Upper lobe of right lung (tissue), 1 donor: ENCODE data around the gene MAPK7. TPM values are rescaled to one million over a fixed set of nuclear protein-coding genes. Genes with fewer than 3 reads are reported as not detected.
A peak's percentile ranks its signal among the peaks of the same experiment; 100 is the strongest.

Experiments
- ATAC-seq: fragments of 200-7000 bp; cut with Tn5 transposase; one replicate; pipeline ENCODE4 v1.9.1; 2020; ENCODE audit warnings: mild to moderate bottlenecking, moderate library complexity
- DNase-seq: peaks from one replicate; pipeline ENCODE4 v3.0.0-alpha.2; 2020
- H3K27ac ChIP-seq: fragments of 200-600 bp; one replicate; pipeline ENCODE4 v1.8.0; 2022
- H3K27me3 ChIP-seq: fragments of 200-600 bp; one replicate; pipeline ENCODE4 v1.8.0; 2022; ENCODE audit warnings: mild to moderate bottlenecking
- H3K36me3 ChIP-seq: fragments of 200-600 bp; one replicate; pipeline ENCODE4 v1.8.0; 2022
- H3K4me1 ChIP-seq: fragments of 200-600 bp; one replicate; pipeline ENCODE4 v1.8.0; 2022
- H3K4me3 ChIP-seq: fragments of 200-600 bp; one replicate; pipeline ENCODE4 v1.8.0; 2022; ENCODE audit warnings: mild to moderate bottlenecking
- H3K9me3 ChIP-seq: fragments of 200-600 bp; one replicate; pipeline ENCODE4 v1.8.0; 2022
- intact Hi-C: fragments of 100-400 bp; cut with DNase I; formaldehyde crosslinking; loops from one replicate; pipeline ENCODE4 v1.11.0; 2022
- total RNA-seq: library from RNA; stranded (reverse); fragmentation: NEBNext Ultra II Directional; extraction: Animal tissue kit (Norgen Biotek cat#: 25700); gene quantifications from one replicate; pipeline ENCODE4 v1.2.1, GENCODE V29; 2021
- TF ChIP-seq, protein P1 (sequence below): fragments of 200-600 bp; IDR thresholded peaks from one replicate; pipeline ENCODE4 v1.8.0; 2022; ENCODE audit warnings: antibody characterized with exemption
- donor health status: DM: no; HTN: yes; CAD: no; lungs with severe emphysema.

Gene MAPK7
- total RNA-seq, 1 donor from 2014 or later: 25.7 TPM

- ATAC-seq (no peak), DNase-seq (peak; percentile 63)
- intact Hi-C loops: no loop called here
- Histone ChIP-seq H3K9me3 (no peaks in the 10 kb centered on the region), H3K27ac (no peak overlapping the region), H3K36me3 (no peaks in the 10 kb centered on the region), H3K4me1 (peaks cover 4% of the 10 kb centered on the region), H3K27me3 (no peaks in the 10 kb centered on the region), H3K4me3 (no peak overlapping the region)
- TF ChIP-seq, protein P1, sequence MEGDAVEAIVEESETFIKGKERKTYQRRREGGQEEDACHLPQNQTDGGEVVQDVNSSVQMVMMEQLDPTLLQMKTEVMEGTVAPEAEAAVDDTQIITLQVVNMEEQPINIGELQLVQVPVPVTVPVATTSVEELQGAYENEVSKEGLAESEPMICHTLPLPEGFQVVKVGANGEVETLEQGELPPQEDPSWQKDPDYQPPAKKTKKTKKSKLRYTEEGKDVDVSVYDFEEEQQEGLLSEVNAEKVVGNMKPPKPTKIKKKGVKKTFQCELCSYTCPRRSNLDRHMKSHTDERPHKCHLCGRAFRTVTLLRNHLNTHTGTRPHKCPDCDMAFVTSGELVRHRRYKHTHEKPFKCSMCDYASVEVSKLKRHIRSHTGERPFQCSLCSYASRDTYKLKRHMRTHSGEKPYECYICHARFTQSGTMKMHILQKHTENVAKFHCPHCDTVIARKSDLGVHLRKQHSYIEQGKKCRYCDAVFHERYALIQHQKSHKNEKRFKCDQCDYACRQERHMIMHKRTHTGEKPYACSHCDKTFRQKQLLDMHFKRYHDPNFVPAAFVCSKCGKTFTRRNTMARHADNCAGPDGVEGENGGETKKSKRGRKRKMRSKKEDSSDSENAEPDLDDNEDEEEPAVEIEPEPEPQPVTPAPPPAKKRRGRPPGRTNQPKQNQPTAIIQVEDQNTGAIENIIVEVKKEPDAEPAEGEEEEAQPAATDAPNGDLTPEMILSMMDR: no peak
Measured at GRCh38 chr17:19344311-19345066, 33.8 kb upstream of the MAPK7 start.

DNA sequence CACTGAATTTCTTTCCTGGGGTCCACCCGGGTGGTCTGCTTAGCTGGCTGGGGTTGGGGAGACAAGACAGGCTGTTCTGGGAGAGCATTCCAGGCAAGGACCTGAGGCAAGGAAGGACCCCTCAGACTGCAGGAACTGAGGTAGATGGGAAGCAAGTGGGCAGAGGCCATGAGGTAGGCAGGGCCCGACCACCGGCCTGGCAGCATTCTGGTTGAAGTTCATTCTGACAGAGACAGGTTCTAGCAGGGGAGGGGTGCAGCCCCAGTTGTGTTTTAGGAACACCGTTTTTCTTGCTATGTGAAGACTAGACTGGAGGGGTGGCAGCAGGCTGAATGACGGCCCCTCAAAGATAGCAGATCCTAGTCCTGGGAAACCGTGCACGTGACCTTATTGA, 33.2 kb upstream of the MAPK7 start:
- peaks cover 4% of the 10 kb centered on the region for H3K4me1 ChIP-seq
- no peak overlapping the region for H3K27ac ChIP-seq
- intact Hi-C loops: no loop called here
- no peaks in the 10 kb centered on the region for H3K27me3 ChIP-seq
- DNase-seq (peak; percentile 48), ATAC-seq (no peak)
- TF ChIP-seq, protein P1: no peak
- H3K9me3 ChIP-seq: no peaks in the 10 kb centered on the region
- H3K36me3 ChIP-seq: no peaks in the 10 kb centered on the region
- no peak overlapping the region for H3K4me3 ChIP-seq

- Histone ChIP-seq H3K27ac (peak overlapping the region; percentile 17), H3K4me3 (no peak overlapping the region), H3K4me1 (peaks cover 4% of the 10 kb centered on the region), H3K27me3 (no peaks in the 10 kb centered on the region), H3K9me3 (no peaks in the 10 kb centered on the region), H3K36me3 (no peaks in the 10 kb centered on the region)
- intact Hi-C loops: no loop called here
- ATAC-seq (no peak), DNase-seq (peak; percentile 20)
- TF ChIP-seq, protein P1: no peak
Measured at GRCh38 chr17:19345486-19346350, 32.6 kb upstream of the MAPK7 start.

DNA sequence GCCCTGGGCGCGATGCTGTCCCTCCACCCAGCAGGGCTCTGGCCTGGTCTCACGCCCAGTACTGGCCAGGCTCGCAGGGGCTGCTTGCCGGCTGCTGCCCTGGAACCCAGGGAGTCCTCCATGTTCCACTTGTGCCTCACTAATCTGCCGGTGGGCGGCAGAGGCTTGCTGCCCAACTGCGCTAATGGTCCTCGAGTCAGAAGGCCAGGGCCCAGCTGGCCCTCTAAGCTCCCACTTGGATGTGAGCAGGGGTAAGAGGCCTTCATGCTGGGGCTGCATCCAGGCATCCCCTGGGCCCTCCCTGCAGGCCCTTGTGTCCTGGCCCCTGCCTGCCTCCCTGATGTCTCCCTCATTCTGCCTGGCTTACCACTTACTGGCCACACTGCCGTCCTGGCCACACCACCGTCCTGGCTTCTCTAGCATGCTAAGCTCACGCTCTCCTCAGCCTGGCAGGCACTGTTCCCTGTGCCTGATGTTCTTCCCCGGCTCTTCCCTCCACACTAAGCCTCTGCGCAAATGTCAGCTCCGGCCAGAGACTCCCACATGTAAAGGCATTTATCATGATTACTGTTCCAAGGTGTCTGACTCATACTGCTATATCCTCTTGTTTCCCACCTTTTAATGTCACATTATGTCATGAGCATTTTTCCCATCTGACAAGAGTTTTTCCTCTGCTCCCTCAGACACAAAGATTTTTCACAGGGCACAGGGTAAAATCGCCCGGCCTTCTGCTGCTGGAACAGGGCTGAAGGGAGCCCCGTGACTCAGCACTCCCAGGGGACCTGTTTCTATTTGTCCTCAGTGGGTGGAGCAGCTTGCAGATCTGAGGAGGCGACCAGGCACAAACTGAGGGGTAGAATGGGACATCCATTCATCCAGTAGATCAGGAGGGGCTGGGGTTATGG, 31.7 kb upstream of the MAPK7 start:
- DNase-seq (peak; percentile 47), ATAC-seq (no peak)
- TF ChIP-seq, protein P1: no peak

DNA sequence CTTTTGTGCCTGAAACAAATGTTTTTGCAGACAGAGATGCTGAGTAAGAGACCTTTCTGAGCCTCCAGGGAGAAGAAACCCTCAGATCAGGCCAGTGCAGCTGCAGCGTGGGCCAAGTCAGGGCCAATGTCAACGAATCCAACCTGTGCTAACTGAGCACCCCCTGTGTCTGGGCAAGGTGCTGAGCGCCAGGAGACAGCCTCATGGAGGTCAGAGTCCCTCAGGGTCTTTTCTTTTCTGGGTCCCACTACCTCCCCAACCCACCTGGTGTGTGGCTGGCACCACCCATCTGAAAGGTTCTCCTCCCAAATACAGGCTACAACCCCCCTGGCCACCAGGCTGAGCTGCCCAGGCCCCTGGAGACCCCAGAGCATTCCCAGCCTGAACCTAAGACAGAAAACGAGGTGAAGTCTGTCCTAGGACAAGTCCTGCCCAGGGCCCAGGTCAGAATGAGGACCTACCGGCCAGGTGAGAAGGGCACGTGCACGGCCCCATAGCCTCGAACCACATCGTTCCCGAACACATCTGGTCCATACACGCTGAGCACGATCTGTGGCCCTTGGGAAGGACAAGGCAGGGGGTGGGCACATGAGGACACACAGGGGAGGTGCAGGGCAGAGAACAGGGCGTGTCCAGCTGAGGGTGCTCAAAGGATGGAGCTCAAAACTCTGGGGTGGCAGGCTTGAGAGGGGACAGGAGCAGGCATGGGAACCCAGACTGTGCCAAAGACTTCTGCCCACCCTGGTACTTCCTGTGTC, 30.8 kb upstream of the MAPK7 start:
- intact Hi-C loops: no loop called here
- peaks cover under 1% of the 10 kb centered on the region for H3K4me1 ChIP-seq
- ATAC-seq (no peak), DNase-seq (peak; percentile 52)
- H3K4me3 ChIP-seq: no peak overlapping the region
- TF ChIP-seq, protein P1: no peak
- H3K27me3 ChIP-seq: no peaks in the 10 kb centered on the region
- no peaks in the 10 kb centered on the region for H3K9me3 ChIP-seq
- H3K36me3 ChIP-seq: no peaks in the 10 kb centered on the region
- H3K27ac ChIP-seq: no peak overlapping the region

More for the DNA sequence above, 31.7 kb upstream of the MAPK7 start:
- H3K27ac ChIP-seq: peak overlapping the region; percentile 17
- no peak overlapping the region for H3K4me3 ChIP-seq
- H3K4me1 ChIP-seq: peaks cover 4% of the 10 kb centered on the region
- no peaks in the 10 kb centered on the region for H3K36me3 ChIP-seq
- intact Hi-C loops: no loop called here
- H3K9me3 ChIP-seq: no peaks in the 10 kb centered on the region
- H3K27me3 ChIP-seq: no peaks in the 10 kb centered on the region
